NCI-H345 (cell line): ENCODE results near the gene DDX52.

ENCODE experiments used
- DNase-seq: peaks from one replicate; lab custom pipeline; 2025; lab: John Stamatoyannopoulos, UW

Gene DDX52

DNA sequence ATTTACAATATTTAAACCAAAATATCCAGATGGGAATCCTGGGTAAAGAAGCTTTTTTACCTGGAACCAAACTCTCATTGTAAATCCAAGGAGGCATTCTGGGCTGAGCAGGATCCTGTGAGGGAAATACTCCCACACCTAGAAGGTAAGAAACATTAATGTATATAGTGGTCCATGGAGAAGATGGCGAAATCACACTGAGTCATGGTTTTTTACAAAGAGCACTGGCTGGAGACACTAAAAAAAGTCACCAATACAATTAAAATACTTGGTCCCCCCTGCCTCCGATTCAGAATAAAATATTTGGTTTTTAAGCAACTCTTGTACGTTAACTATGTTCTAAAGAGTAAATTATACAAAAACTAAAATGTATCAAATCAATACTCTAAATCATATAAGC is 67.0 kb downstream of the DDX52 start:
- DNase-seq, result no peak

DNA sequence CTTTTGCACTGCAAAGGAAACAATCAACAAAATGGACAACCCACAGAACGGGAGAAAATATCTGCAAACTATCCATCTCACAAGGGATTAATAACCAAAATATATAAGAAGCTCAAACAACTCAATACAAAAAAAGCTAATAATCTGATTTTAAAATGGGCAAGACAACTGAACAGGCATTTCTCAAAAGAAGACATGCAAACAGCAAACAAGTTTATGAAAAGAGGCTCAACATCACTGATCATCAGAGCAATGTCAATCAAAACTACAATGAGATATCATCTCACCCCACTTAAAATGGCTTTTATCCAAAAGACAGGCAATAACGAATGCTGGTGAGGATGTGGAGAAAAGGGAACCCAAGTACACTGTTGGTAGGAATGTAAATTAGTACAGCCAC is 68.8 kb downstream of the DDX52 start:
- DNase-seq, result no peak

DNA sequence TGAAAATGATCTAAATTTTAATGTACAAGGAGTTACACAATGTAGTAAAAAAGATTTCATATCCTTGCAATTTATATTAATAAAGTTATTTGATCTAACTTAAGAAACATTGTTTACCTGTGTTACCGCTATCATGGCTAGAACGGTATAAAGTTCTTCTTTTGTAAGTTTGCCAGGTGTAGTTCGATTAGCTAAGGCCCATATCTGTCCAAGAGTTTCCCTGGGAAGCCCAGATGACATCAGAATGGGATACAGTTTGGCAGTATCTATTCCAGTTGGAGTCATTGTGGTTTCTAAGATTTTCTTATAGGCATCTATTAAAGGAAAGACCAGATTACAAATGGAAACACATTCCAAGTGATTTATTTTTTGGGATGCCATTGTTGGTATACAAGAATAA is 71.6 kb downstream of the DDX52 start:
- DNase-seq, result no peak

DNA sequence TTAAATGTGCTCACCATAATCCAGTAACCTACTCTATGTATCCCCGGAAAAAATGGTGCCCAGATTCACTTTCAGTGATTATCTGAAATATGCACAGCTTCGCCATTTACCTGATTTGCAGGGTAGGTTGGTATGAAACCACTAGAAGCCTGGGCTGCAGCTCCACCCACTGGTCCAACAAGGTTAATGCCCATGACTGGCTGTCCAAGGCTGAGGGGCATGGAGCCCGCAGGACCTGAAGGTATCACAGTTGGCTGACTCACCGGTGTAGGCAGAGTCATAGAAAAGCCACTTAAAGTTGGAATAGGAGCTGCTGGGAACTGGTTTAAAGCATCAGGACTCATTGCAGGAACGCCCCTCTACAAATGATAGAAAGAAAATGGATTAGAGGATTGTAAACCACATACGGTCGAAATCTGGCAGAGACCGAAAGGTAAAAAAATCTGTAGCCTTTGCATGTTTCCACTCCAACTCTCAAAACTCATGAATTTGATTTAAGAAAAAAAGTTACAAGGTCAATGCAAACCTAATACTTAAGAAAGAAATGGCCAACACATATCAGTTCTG is 72.6 kb downstream of the DDX52 start:
- peak; percentile 6 for DNase-seq

DNA sequence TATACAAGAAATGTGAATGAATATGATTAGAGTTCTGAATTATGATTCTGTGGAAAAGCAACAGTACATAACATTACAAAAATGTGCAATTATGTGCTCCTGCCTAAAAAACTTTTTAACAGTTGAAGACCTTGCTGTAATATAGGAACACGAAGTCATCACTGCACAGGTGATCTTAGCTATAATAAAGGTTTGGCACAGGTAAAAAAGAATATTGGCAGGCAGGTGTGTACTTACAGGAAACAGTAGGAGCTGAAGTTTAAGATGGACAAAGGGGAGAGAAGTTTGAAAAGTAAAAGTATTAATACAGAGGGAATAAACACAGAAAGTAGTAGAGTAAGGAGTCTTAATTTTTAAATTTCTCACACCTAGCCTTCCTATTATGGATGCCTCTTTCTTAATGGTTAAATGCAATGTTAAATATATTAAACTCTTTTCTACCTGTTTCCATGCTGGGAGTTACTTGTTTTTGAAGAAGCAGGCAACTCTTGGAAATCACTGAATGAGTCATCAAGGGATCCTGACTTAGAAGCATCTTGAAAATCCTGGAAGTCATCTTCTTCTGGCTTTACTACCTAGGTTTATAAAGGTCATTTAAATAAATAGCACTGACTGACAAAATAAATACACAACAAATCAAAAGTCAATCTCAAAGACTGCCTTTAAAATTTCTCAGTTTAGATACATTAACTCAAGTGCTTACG is 74.7 kb downstream of the DDX52 start:
- DNase-seq, result no peak

DNA sequence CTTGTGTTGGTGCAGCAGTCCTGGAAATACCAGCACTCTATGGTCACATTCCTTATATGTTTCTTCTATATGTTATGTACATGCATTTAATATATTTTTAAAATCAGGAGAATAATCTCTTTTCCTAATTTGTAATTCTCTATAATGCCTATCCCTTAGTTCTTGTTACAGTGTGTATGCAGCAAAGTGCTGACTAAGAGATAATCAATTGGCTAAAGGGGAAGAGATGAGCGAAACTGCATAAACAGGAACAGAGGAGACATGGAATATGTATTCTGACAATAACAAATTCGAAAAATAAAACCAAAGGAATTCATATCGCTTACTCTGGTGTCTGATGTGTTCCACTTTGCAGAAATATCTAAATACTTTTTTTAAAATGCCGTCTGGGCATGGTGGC is 75.7 kb downstream of the DDX52 start:
- DNase-seq, result no peak

DNA sequence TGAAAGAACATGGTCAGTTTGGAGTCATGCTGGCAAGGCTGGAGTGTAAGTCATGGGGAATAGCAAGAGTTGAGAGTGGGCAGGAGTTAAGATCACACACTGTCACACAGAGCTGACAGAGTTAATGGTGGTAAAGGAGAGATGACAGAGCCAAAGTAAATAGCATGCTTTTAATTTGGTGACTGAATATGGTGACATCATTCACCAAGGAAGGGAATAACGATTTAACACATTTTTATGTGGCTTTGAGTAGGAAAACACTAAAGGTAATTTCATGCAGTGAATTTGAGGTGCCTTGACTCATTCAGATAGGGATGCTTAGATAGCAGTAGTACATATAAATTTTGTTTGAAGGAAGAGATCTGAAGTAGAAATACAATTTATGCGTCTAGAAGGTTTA is 76.1 kb downstream of the DDX52 start:
- DNase-seq, result no peak

DNA sequence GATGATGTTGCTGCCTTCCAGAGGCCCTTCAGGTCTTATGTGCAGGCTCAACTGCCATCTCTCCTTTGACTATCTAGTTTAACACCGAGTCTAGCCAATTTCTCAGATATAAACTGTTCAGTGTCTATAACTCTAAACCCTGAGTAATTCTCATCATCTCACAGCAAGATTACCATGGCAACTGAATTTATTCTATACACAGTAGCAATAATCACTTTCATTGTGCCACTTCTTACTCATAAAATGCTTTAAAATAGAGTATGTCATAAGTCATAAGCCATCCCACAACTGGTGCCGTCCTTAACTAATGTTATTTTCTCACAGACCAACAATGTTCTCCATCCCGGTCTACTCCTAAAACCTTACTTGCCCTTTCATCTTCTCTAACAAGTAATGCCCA is 79.0 kb downstream of the DDX52 start:
- DNase-seq, result no peak

DNA sequence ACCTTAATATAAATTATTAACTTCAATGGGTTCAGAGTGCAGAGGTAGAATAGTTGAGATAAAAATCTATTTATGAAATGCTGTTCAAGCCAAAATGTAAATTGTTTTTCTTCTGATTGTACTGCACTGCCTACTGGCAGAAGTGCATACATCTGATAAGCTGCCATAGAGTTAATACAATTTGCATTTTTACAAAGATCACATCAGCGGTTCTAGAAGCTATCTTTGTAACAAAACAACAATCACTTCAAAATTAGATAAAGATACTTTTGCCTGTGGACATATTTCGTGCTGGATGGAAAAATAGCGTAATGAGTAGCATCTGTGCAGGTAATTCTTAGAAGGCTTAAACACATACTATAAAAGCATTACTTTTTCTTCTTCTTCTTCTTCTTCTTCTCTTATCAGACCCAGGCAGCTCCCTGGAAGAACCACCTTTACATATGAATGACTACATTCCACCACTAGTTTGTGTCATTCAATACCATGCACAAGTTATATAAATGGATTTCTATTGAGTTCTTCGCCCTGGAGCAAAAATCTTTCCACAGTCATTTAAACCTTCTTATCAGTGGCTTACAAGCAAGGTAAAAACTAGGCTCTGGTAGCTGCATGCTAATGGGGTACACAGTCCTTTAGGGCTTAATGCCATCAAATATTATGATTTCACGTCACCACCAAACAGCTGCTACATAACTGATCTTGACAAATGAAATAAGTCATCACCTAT is 81.1 kb downstream of the DDX52 start:
- no peak for DNase-seq
